Liver (tissue), 3 donors: ENCODE results near the gene PRDM2.

ENCODE experiments used
- CTCF ChIP-seq: fragments of 150-350 bp; IDR thresholded peaks from 2 replicates; pipeline ENCODE4 v1.5.1; 2017; ENCODE audit warnings: improper control_type of control experiment, low read depth, low read length; ENCODE audit not compliant: missing input control
- EGR1 ChIP-seq, 2 donors: IDR thresholded peaks; 2 replicates each; pipeline ENCODE4 v1.6.1; 2016 to 2018; ENCODE audit warnings: antibody characterized with exemption in 2 of 2, low read depth in 2 of 2
- GABPA ChIP-seq, 2 donors: IDR thresholded peaks in 1 of 2; conservative IDR thresholded peaks in 1 of 2; 2 replicates each; pipeline ENCODE4 v1.6.1; 2016; ENCODE audit warnings: antibody characterized with exemption in 2 of 2, mild to moderate bottlenecking in 1 of 2, moderate library complexity in 1 of 2
- HNF4A ChIP-seq, 2 donors: conservative IDR thresholded peaks; 2 replicates each; pipeline ENCODE4 v1.6.1; 2016; ENCODE audit warnings: antibody characterized with exemption in 2 of 2, mild to moderate bottlenecking in 2 of 2
- JUND ChIP-seq, 2 donors: IDR thresholded peaks; 2 replicates each; pipeline ENCODE4 v1.6.1; 2016; ENCODE audit warnings: antibody characterized with exemption in 2 of 2
- RAD21 ChIP-seq, 2 donors: IDR thresholded peaks; 2 replicates each; pipeline ENCODE4 v1.6.1; 2016; ENCODE audit warnings: antibody characterized with exemption in 2 of 2, mild to moderate bottlenecking in 2 of 2
- REST ChIP-seq: IDR thresholded peaks from 2 replicates; pipeline ENCODE4 v1.6.1; 2016; ENCODE audit warnings: antibody characterized with exemption, mild to moderate bottlenecking
- SP1 ChIP-seq: IDR thresholded peaks from 2 replicates; pipeline ENCODE4 v1.6.1; 2018; ENCODE audit warnings: antibody characterized with exemption, mild to moderate bottlenecking
- TAF1 ChIP-seq: conservative IDR thresholded peaks from 2 replicates; pipeline ENCODE4 v1.6.1; 2016; ENCODE audit warnings: antibody characterized with exemption, mild to moderate bottlenecking
- ZBTB33 ChIP-seq: IDR thresholded peaks from 2 replicates; pipeline ENCODE4 v1.6.1; 2016; ENCODE audit warnings: antibody characterized with exemption
- TF ChIP-seq, protein P1 (sequence below): IDR thresholded peaks from 2 replicates; pipeline ENCODE4 v1.6.1; 2016; ENCODE audit warnings: antibody characterized with exemption
- TF ChIP-seq, protein P2 (sequence below): IDR thresholded peaks from 2 replicates; pipeline ENCODE4 v1.6.1; 2016; ENCODE audit warnings: antibody characterized with exemption
- donor health status: healthy.
- donor health status: healthy.

- TF ChIP-seq EGR1 (IDR thresholded peaks at IDR 0.05; ENCODE audit: low read depth in 2 of 2) (no peak), SP1 (no peak), CTCF (no peak), RAD21 (IDR thresholded peaks at IDR 0.05) (no peak), REST (no peak), HNF4A (conservative IDR thresholded peaks at IDR 0.05) (no peak), TAF1 (no peak), JUND (IDR thresholded peaks at IDR 0.05) (no peak), ZBTB33 (no peak), GABPA (IDR thresholded peaks at IDR 0.05 in 1 of 2, conservative IDR thresholded peaks at IDR 0.05 in 1 of 2) (no peak)
- TF ChIP-seq, protein P1, sequence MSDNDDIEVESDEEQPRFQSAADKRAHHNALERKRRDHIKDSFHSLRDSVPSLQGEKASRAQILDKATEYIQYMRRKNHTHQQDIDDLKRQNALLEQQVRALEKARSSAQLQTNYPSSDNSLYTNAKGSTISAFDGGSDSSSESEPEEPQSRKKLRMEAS: no peak
- TF ChIP-seq, protein P2, sequence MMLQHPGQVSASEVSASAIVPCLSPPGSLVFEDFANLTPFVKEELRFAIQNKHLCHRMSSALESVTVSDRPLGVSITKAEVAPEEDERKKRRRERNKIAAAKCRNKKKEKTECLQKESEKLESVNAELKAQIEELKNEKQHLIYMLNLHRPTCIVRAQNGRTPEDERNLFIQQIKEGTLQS: no peak
Observed at GRCh38 chr1:13762642-13763041, 62.7 kb downstream of the PRDM2 start.
